Ishikawa (cell line): ENCODE data around the gene OXER1.

Experiments used
- EP300 ChIP-seq: IDR thresholded peaks from 2 replicates; pipeline ENCODE4 v1.6.1; 2012; ENCODE audit warnings: borderline replicate concordance
- TCF12 ChIP-seq: IDR thresholded peaks from 2 replicates; pipeline ENCODE4 v1.6.1; 2012; ENCODE audit warnings: low read depth
- YY1 ChIP-seq: IDR thresholded peaks from 2 replicates; pipeline ENCODE4 v1.6.1; 2012; ENCODE audit warnings: low read depth

GRCh38 chr2:42754021-42754775 is 9.7 kb downstream of the OXER1 start:
- TF ChIP-seq EP300: no peak
- TF ChIP-seq TCF12: no peak
- TF ChIP-seq YY1: no peak
